Measurements from ENCODE around the gene PALLD.

- no peak for TF ChIP-seq CTCF (IDR thresholded peaks at IDR 0.05; ENCODE audit: low read length)
- TF ChIP-seq EZH2 (IDR thresholded peaks at IDR 0.05; ENCODE audit: borderline replicate concordance, low read length) = no peak
Observed at GRCh38 chr4:168614281-168615057, 117.6 kb downstream of the PALLD start.
